Panc1 (cell line): ENCODE measurements around the gene DSCAM.

ENCODE experiments used
- POLR2AphosphoS5 ChIP-seq: IDR thresholded peaks from 2 replicates; pipeline ENCODE4 v1.6.1; 2012; ENCODE audit warnings: mild to moderate bottlenecking, low read depth, low read length, moderate library complexity
- TF ChIP-seq, protein P1 (sequence below): fragments of 450-650 bp; IDR thresholded peaks from 2 replicates; pipeline ENCODE4 v1.5.1; 2017; ENCODE audit warnings: mild to moderate bottlenecking
- TF ChIP-seq, protein P2 (sequence below), 2 experiments: IDR thresholded peaks; 2 replicates each; pipeline ENCODE4 v1.6.1; 2011 to 2012; ENCODE audit warnings: low read depth in 2 of 2, control low read depth in 1 of 2, low read length in 1 of 2, mild to moderate bottlenecking in 1 of 2, moderate library complexity in 1 of 2; ENCODE audit not compliant: insufficient read depth in 1 of 2

DNA sequence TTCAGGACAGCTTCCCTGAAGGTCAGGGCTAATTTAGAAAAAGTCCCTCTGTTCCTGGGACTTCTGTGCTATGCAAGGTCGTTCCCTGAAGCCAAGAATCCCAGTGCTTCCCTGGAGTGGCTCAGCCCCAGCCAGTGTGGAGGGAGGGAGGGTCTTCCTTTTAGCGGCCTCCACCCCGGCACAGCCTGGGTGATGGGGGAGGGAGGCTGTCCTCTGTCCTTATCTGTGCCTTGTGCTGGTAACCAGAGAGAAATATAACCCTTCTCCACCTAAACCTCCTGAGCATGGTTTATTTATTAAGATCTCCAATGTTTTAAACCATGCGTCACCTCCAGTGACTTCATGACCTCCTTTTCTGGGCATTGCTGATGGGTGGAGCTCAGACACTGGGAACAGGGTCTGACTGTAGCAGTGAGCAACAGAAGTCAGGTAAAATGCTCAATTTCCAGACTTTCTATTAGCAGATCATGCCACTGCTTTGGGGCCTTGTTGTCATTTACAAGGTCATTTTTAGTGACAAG is 157.1 kb downstream of the DSCAM start:
- TF ChIP-seq POLR2AphosphoS5, result no peak
- TF ChIP-seq, protein P1, sequence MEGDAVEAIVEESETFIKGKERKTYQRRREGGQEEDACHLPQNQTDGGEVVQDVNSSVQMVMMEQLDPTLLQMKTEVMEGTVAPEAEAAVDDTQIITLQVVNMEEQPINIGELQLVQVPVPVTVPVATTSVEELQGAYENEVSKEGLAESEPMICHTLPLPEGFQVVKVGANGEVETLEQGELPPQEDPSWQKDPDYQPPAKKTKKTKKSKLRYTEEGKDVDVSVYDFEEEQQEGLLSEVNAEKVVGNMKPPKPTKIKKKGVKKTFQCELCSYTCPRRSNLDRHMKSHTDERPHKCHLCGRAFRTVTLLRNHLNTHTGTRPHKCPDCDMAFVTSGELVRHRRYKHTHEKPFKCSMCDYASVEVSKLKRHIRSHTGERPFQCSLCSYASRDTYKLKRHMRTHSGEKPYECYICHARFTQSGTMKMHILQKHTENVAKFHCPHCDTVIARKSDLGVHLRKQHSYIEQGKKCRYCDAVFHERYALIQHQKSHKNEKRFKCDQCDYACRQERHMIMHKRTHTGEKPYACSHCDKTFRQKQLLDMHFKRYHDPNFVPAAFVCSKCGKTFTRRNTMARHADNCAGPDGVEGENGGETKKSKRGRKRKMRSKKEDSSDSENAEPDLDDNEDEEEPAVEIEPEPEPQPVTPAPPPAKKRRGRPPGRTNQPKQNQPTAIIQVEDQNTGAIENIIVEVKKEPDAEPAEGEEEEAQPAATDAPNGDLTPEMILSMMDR, result no peak
- TF ChIP-seq, protein P2, sequence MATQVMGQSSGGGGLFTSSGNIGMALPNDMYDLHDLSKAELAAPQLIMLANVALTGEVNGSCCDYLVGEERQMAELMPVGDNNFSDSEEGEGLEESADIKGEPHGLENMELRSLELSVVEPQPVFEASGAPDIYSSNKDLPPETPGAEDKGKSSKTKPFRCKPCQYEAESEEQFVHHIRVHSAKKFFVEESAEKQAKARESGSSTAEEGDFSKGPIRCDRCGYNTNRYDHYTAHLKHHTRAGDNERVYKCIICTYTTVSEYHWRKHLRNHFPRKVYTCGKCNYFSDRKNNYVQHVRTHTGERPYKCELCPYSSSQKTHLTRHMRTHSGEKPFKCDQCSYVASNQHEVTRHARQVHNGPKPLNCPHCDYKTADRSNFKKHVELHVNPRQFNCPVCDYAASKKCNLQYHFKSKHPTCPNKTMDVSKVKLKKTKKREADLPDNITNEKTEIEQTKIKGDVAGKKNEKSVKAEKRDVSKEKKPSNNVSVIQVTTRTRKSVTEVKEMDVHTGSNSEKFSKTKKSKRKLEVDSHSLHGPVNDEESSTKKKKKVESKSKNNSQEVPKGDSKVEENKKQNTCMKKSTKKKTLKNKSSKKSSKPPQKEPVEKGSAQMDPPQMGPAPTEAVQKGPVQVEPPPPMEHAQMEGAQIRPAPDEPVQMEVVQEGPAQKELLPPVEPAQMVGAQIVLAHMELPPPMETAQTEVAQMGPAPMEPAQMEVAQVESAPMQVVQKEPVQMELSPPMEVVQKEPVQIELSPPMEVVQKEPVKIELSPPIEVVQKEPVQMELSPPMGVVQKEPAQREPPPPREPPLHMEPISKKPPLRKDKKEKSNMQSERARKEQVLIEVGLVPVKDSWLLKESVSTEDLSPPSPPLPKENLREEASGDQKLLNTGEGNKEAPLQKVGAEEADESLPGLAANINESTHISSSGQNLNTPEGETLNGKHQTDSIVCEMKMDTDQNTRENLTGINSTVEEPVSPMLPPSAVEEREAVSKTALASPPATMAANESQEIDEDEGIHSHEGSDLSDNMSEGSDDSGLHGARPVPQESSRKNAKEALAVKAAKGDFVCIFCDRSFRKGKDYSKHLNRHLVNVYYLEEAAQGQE (IDR thresholded peaks at IDR 0.05; ENCODE audit: insufficient read depth in 1 of 2, low read depth in 2 of 2, low read length in 1 of 2), result no peak
